NCI-H69 (cell line): Measurements from ENCODE around the gene ITGB7.
A peak's percentile ranks its signal among the peaks of the same experiment; 100 is the strongest.

Experiments
- DNase-seq: peaks from one replicate; lab custom pipeline; 2025; lab: John Stamatoyannopoulos, UW

ITGB7 gene

GRCh38 chr12:53231671-53231920 is 24.5 kb upstream of the ITGB7 start:
- DNase-seq: no peak

- peak; percentile 39 for DNase-seq
Observed at GRCh38 chr12:53230108-53230845, 23.2 kb upstream of the ITGB7 start.

- no peak for DNase-seq
Observed at GRCh38 chr12:53229454-53229853, 22.4 kb upstream of the ITGB7 start.

DNA sequence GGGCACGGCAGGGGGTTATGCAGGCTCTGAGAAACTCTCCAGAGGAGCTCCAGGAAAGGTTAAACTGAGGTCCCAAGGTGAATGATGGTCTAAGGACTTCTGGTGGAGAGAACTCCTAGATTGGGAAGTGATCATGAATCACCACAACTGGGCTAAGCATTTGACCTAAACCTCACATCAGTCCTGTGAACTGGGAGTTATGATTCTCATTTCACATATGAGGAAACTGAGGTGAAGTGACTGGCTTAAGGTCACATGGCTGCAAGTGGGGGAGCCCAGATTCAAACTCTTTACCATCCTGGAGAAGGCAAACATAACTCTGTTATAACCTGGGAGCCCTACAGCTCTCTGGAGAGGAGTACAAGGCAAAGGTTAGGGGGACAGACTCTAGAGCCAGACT is 20.8 kb upstream of the ITGB7 start:
- no peak for DNase-seq

DNA sequence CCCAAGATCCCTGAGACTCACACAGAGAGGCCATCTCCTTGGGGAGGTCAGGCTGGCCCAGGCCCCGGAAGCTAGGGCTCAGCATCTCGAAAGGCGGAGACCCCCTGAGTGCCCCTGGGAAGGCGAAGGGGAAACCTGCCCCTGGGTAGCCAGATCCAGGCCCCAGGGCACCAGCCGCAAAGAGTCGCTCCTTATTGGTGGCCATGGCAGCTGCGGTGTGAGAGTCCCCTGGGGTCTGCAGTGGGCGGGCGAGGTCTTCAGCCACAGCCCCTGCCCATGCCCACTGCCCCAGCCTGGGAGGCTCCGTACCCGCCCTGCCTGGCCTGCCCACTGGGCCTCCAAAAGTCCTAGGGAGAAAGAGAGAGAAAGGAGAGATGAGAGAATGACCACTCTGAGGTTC is 20.3 kb upstream of the ITGB7 start:
- no peak for DNase-seq

DNA sequence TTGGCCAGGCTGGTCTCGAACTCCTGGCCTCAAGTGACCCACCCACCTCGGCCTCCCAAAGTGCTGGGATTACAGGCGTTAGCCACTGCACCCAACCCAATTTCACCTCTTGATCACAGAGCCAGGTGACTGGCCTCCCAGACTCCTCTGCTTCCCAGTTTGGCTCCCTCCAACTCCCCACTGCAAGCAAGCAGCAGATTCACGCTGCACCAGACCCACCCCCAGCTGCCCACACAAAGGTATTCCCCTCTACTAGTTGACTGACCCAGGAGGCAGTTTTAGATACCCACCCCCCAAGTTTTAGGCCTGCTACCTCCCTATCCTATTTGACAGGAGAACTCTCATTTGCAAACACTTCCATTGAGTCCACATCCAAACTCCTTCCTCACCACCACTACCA is 19.8 kb upstream of the ITGB7 start:
- DNase-seq: no peak

DNA sequence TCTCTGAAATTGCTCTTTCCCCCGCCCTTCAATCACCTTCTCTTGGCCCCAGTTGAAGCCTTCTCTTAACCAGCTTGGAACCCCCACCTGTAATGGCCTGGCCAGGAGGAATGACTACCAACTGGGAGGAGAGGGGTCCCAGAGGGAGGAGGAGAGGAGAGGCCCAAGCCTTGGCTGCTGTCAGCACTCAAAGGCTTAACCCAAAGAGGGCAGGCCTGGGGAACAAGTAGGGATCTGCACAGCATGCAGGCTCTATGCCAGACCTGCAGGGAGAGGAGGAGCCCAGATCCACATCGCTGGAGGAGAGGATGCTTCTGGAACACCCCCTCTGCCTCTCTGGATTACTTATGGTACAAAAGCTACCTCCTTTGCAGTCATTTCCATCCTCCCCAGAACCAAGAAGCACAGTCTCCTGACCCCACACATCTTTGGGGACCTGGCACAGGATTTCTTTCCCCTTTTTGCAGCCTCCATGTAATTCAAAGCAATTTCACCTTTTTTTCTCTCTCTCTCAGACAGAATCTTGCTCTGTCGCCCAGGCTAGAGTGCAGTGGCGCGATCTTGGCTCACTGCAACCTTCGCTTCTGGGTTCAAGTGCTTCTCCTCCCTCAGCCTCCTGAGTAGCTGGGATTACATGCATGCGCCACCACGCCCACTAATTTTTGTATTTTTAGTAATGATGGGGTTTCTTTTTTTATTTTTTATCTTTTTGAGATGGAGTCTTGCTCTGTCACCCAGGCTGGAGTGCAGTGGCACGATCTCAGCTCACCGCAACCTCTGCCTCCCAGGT is 18.8 kb upstream of the ITGB7 start:
- no peak for DNase-seq

DNA sequence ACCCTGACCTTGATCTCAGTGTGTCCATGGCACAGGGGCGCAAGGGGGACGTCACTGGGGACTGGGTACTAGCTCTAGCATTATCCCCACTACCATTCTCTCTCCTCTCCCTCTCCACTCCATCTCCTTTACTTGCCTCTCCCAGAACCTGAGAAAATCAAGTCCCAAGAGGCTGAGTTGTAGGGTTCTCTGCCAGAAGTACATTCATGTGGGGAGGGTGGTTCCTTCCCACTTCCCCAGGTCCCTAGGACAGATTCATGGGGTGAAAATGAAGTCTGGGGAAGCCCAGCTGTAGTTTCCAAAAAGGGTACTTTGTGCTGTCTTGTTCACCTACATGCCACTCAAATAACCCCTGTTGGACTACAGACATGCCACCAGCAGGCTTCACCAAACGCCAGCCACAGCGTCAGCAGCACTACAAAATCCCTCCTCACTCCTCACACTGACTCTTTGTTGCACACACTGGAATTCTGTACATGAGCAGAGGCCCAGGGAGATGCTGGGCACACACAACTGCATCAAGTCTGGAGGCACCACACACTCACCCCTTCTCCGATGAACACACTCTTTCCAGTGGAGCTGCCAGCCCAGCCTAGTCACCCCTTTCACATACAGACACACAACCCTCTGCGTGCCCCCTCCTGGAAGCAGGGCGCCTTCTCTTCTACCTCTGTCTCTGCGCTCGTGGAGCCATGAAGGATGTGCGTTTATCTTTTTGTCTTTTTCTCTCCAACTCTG is 18.0 kb upstream of the ITGB7 start:
- no peak for DNase-seq

GRCh38 chr12:53224061-53224896 is 17.2 kb upstream of the ITGB7 start:
- DNase-seq: peak; percentile 74

DNA sequence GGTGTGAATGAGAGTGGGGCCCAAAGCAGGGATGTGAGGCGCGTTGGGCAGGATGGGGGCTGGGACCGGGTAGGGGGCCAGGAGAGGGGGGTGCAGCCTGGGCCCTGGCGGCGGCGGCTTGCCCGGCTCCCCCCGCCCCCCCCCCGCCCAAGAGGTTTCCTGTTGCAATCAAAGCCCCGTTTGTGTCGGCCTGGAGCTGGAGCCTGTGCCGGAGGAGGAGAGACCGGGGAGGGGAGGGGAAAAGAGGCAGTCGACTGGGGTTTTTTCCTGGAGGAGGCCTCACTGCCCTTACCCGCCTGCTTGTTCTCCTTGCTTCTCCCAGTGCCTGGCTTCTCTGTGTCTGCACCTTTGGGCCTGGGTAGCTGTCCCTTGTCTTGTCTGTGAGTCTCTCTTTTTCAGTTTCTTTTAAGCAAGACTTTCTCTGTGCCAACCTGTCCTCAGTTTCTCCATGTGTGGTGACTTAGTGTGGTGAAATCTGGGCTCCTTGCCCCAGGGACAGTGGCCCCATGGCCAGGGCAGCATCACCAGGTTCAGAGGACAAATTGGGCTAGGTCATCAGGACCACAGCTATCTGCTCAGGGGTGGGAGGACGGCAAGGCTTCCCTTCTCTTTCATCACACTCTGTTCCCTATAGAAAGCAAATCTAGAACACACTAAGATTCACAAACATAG is 16.5 kb upstream of the ITGB7 start:
- DNase-seq: peak; percentile 23

DNA sequence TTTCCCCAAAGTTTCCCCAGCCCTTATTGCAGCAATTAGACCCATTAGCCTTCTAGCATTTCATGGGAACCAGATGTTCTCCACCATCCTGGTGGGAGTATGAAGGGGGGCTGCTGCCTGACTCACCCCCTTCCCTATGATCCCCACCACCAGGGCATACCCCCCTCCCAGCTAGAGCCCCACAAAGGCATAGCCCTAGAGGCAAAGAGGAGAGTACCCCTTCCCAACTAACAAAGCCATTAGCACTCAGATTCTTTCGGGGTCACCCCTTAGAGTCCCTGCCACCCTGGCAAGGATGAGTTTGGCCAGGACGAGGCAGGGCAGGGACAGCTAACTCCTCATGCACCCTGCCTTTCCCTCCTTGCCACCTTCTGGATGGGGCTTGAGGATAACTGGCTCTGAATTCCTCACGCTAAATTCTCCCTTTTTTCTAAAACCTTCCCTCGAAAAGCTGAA is 15.8 kb upstream of the ITGB7 start:
- DNase-seq: peak; percentile 37

DNA sequence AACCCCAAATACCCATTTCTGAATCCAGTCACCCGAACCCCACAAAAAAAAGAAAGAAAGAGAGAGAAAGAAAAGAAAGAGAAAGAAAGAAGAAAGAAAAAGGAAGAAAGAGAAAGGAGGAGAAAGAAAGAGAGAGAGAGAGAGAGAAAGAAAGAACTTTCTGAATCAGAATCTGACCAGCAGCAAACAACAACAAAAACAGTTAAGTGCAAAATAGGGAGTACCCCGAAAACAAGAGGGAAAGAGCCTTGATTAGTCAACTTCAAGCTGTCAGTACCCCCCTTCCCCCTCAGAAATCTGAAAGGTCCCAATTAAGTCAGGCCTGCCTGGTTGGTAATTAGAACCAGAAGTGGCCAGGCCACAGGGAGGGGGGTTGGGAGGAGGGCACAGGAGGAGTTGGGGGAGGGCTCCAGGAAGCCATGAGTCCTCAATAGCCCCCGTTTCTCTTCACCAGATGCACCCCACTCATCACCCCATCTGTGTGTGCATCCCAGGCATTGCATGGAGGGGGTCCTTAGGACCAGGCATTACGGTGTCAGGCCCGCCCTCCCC is 15.2 kb upstream of the ITGB7 start:
- peak; percentile 37 for DNase-seq

DNA sequence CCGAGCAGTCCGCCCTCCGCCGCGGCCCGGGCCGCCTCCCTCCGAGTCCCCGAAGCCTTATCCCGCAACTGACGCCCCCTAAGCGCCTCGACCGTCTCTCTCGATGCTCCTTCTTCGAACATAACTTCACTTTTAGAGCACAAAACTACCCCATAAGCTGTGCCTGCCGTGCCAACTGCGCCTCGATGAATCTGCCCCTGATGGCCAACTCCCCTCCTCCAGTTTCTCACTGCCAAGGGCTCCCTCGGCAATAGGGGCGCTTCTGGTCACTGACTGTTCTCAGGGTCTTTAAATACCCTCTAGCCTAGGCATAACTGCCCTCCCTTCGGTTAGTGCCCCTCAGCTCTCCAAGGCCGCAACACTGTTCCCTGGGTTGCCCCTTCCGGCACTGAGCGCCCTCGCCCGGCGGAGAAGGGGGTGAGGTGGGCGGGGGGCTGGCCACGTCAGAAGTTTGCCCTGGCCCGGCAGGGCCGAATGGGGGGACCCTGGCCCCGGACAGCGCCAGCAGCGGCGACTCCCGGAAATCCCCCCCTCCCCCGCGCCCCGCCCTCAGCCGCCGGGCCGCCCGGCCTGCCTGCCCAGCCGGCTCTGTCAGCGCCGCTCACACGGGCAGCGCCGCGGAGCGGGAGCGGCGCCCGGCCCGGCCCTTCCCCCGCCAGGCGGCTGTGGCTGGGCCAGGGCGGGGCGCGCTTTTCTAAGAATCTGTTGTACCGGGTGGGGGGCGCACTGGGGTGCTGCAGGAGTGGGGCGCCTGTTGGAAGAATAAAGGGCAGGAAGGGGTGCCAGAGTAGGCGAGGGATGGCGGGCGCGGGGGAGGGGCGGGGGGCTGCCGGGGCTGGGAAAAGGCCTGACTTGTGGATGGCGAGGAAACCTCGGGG is 14.4 kb upstream of the ITGB7 start:
- peak; percentile 79 for DNase-seq

DNA sequence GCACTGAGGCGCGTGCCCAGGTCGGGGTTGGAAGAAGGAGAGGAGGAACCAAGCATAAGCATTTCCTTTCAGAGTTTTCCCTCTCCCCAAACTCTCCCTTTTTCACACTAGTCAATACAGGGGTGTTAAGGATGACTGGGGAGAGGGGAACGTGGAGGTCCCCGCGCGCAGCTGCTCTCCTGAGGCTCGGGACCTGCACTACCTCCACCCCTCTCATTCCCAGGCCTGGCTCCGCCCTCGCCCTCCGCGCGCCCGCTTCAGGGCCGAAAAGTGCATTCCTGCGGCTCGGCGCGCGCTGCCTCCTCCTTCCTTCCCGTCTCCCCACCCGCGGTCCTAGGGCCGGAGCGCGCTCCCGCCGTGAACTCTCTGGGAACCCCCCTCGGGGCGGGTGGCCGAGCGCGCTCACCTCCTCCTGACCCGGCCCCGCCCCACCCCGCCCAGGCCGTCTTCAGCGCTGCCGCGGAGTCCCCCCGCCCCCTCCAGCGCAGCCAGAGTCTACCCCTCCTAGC is 13.7 kb upstream of the ITGB7 start:
- DNase-seq: peak; percentile 97

DNA sequence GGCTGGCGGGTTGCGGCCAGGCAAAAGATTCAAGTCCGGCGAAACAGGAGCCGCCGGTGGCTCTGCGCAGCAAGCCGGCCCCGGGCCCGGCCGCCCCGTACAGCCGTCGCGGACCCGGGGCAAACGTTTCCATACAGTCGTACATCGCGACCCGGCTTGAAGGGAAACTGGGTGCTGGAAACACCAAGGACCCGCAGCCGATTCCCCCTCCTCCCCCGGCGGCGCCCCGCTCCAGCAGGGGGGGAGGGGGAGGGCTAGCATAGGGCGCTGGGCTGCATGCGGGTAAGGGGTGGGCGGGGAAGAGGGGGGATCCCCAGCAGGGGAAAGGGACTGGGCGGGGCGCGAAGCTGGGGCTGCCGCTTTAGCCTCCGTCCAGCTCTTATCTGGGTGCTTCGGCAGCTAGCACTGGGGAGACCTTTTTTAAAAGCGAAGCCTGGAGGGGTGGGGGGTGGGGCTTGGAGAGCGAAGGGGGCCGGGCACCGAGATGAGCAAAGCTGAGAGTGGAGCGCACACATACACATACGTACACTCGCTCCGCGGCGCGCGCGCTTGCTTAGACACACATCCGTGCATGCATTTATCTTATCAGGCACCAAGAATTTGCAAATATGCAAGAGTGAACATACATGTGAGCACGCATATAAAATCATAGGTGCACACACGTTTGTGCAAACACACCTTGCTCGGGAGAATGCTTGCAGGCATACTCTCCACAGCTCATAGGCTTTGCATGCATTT is 13.1 kb upstream of the ITGB7 start:
- DNase-seq: peak; percentile 79

DNA sequence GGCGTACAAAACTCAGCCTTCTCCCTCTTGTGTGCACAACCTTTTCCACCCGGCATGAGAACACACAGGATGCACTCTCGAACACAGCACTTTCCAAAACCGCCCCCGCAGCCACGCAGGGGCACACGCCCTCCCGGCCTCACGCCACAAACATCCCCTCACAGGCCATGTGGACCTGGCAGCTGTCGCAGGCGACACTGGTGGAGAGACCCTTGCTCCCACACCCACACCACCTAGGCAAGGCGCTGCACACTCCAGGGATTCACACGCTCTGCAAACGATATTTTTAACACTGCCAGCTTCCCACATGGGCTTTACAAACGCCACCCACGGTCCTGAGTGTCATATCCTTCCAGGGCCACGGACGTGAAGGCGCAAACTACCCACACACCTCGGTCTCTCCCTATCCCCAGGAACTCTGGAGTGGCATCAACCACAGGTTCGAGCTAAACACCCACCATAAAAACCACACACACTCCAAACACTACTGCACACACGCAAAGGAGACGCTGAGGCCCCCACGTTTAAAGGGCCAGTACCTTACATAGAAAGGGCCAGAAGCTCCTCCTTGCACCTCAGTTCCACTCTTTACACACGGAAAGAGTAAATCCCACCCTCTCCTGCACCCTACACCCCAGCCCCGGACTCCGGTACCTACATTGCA is 12.4 kb upstream of the ITGB7 start:
- no peak for DNase-seq

DNA sequence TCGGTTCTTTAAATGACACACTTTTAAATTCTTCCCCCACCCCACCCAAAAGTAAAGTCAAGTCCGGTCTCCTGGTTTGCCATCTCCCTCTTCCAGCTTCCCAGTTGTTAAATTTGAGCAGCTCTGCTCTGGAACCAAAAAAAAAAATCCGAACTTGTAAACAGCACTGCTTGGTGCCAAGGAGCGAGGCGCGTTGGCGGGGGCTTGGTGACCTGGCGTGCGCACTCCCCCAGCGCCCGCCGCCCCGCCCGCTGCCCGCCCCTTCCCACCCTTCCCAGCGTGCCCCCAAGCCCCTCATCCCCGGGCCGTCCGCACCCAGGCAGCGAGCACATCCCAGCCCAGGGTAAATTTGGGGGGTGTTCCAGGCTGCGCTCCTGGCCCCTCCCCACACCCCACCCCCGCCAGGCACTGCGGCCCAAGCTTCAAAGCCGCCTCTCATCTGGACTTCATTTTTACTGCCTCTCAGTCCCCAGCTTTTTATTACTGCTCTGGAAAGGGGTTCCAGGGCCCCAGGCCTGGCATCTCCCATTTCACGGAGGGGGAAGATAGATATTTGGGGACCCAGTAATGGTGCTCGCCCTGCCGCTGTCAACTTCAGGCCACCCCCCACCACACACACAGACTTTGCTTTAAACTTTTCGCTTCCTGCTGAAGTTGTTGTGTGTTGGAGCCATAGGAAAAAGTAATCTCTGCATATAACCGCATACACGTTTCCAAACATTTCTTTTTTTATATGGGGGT is 11.7 kb upstream of the ITGB7 start:
- DNase-seq: no peak

GRCh38 chr12:53217931-53218307 is 10.9 kb upstream of the ITGB7 start:
- DNase-seq: no peak
